WTC11 (cell line): Measurements from ENCODE around the gene SLC26A11. TPM values are rescaled to one million over a fixed set of nuclear protein-coding genes. Genes with fewer than 3 reads are reported as not detected.
A peak's percentile ranks its signal among the peaks of the same experiment; 100 is the strongest.

Source experiments
- ATAC-seq: fragments of 200-7000 bp; cut with Tn5 transposase; 2 replicates; pipeline ENCODE4 v1.10.0; 2021; ENCODE audit warnings: mild to moderate bottlenecking, moderate library complexity
- CTCF ChIA-PET: fragments of 300-600 bp; sonication (Branson Sonifier 250); formaldehyde crosslinking; loops from one replicate; lab custom pipeline; 2021; ENCODE audit warnings: antibody characterized with exemption; lab: Charles Lee
- POLR2A ChIA-PET: fragments of 350-600 bp; sonication (Branson Sonifier 250); formaldehyde crosslinking; loops from one replicate; lab custom pipeline; 2021; ENCODE audit warnings: antibody characterized with exemption; lab: Charles Lee
- DNase-seq: peaks from one replicate; pipeline ENCODE4 v3.0.0; 2021; ENCODE audit warnings: low spot score
- H3K27ac Mint-ChIP-seq: 2 replicates; pipeline ENCODE4 v1.8.0; 2021; ENCODE audit warnings: mixed read lengths
- H3K27me3 Mint-ChIP-seq: 2 replicates; pipeline ENCODE4 v1.8.0; 2021; ENCODE audit warnings: low read depth, mild to moderate bottlenecking, moderate library complexity, mixed read lengths
- H3K36me3 Mint-ChIP-seq: 2 replicates; pipeline ENCODE4 v1.8.0; 2021; ENCODE audit warnings: mixed read lengths
- H3K4me1 Mint-ChIP-seq: 2 replicates; pipeline ENCODE4 v1.8.0; 2022; ENCODE audit warnings: mixed read lengths
- H3K4me3 Mint-ChIP-seq: 2 replicates; pipeline ENCODE4 v1.8.0; 2021; ENCODE audit warnings: mild to moderate bottlenecking, moderate library complexity, mixed read lengths
- H3K9me3 Mint-ChIP-seq: 2 replicates; pipeline ENCODE4 v1.8.0; 2021; ENCODE audit warnings: mixed read lengths
- ARID4B ChIP-seq: sonication (generic); formaldehyde crosslinking; IDR thresholded peaks from 2 replicates; pipeline ENCODE4 v1.8.0; 2023; ENCODE audit warnings: missing genetic modification reagents, mild to moderate bottlenecking, borderline replicate concordance
- CDX4 ChIP-seq: fragments of 250-450 bp; sonication (Bioruptor Pico); IDR thresholded peaks from 2 replicates; pipeline ENCODE4 v1.9.0; 2021; ENCODE audit warnings: moderate library complexity, mild to moderate bottlenecking, inconsistent platforms, borderline replicate concordance
- ELF4 ChIP-seq: sonication (generic); formaldehyde crosslinking; IDR thresholded peaks from 2 replicates; pipeline ENCODE4 v1.8.1; 2022; ENCODE audit warnings: low read depth, mild to moderate bottlenecking, moderate library complexity, missing genetic modification reagents
- ESRRA ChIP-seq: sonication (generic); formaldehyde crosslinking; IDR thresholded peaks from 2 replicates; pipeline ENCODE4 v1.8.1; 2022; ENCODE audit warnings: mild to moderate bottlenecking, missing genetic modification reagents, borderline replicate concordance
- ETV6 ChIP-seq: sonication (generic); formaldehyde crosslinking; IDR thresholded peaks from 2 replicates; pipeline ENCODE4 v1.8.1; 2022; ENCODE audit warnings: mild to moderate bottlenecking, missing genetic modification reagents
- GABPB1 ChIP-seq: sonication (generic); formaldehyde crosslinking; IDR thresholded peaks from 2 replicates; pipeline ENCODE4 v1.8.1; 2023; ENCODE audit warnings: mild to moderate bottlenecking, missing genetic modification reagents
- GTF2I ChIP-seq: fragments of 250-450 bp; sonication (Bioruptor Pico); conservative IDR thresholded peaks from 2 replicates; pipeline ENCODE4 v1.4.0; 2021; ENCODE audit warnings: mild to moderate bottlenecking
- MYBL2 ChIP-seq: sonication (generic); formaldehyde crosslinking; IDR thresholded peaks from 2 replicates; pipeline ENCODE4 v1.8.1; 2023; ENCODE audit warnings: mild to moderate bottlenecking, moderate library complexity, missing genetic modification reagents
- NFATC4 ChIP-seq: fragments of 250-450 bp; sonication (Bioruptor Pico); IDR thresholded peaks from 2 replicates; pipeline ENCODE4 v1.9.0; 2021; ENCODE audit warnings: mild to moderate bottlenecking
- NFYB ChIP-seq: sonication (generic); formaldehyde crosslinking; conservative IDR thresholded peaks from 2 replicates; pipeline ENCODE4 v1.8.0; 2022; ENCODE audit warnings: low read depth, missing genetic modification reagents
- OVOL2 ChIP-seq: fragments of 250-450 bp; sonication (Bioruptor Pico); IDR thresholded peaks from 2 replicates; pipeline ENCODE4 v1.9.0; 2021; ENCODE audit warnings: mild to moderate bottlenecking, borderline replicate concordance
- RORB ChIP-seq: fragments of 250-450 bp; sonication (Bioruptor Pico); IDR thresholded peaks from 2 replicates; pipeline ENCODE4 v1.9.0; 2021; ENCODE audit warnings: mild to moderate bottlenecking
- SMAD3 ChIP-seq: sonication (generic); formaldehyde crosslinking; IDR thresholded peaks from 2 replicates; pipeline ENCODE4 v1.8.0; 2022; ENCODE audit warnings: missing genetic modification reagents, mild to moderate bottlenecking, borderline replicate concordance
- ZBTB43 ChIP-seq: sonication (generic); formaldehyde crosslinking; IDR thresholded peaks from 2 replicates; pipeline ENCODE4 v1.8.1; 2023; ENCODE audit warnings: mild to moderate bottlenecking, missing genetic modification reagents
- ZMAT4 ChIP-seq: fragments of 250-450 bp; sonication (Bioruptor Pico); IDR thresholded peaks from 2 replicates; pipeline ENCODE4 v1.9.0; 2021; ENCODE audit warnings: mild to moderate bottlenecking
- ZNF138 ChIP-seq: sonication (generic); formaldehyde crosslinking; conservative IDR thresholded peaks from 2 replicates; pipeline ENCODE4 v1.8.1; 2022; ENCODE audit warnings: mild to moderate bottlenecking, moderate library complexity, missing genetic modification reagents
- ZNF416 ChIP-seq: fragments of 250-450 bp; sonication (Bioruptor Pico); IDR thresholded peaks from 2 replicates; pipeline ENCODE4 v1.9.0; 2021; ENCODE audit warnings: mild to moderate bottlenecking, inconsistent platforms
- ZNF423 ChIP-seq: fragments of 250-450 bp; sonication (Bioruptor Pico); IDR thresholded peaks from 2 replicates; pipeline ENCODE4 v2.1.2; 2022; ENCODE audit warnings: mild to moderate bottlenecking, moderate library complexity
- ZNF532 ChIP-seq: fragments of 250-450 bp; sonication (Bioruptor Pico); IDR thresholded peaks from 2 replicates; pipeline ENCODE4 v1.9.0; 2021; ENCODE audit warnings: mild to moderate bottlenecking, borderline replicate concordance
- total RNA-seq: library from RNA; stranded (reverse); gene quantifications from 3 replicates; pipeline ENCODE4 v1.2.3, GENCODE V29; 2021

SLC26A11 gene
- total RNA-seq, 1 experiment from 2014 or later: 26.4 TPM

- Mint-ChIP-seq H3K4me3 (no peak overlapping the region), H3K9me3 (no peaks in the 10 kb centered on the region), H3K27ac (peak overlapping the region; percentile 83; the same call in 1 of the 2 replicates), H3K27me3 (no peaks in the 10 kb centered on the region)
- POLR2A ChIA-PET: interaction anchor here (0.5 to 0.6 kb wide), 2 partner anchors 8 to 34 kb away, joined by 4 read pairs; no protein-coding TSS in a partner anchor
- no peak for ATAC-seq
- CTCF ChIA-PET: interaction anchor here (0.6 to 1.7 kb wide), 8 partner anchors 12 to 177 kb away, joined by 3 to 10 read pairs (median 4); partner anchors contain the start of gene GAA
- no peak for TF ChIP-seq ARID4B (CRISPR knock-in tag)
- no peak for TF ChIP-seq ESRRA (CRISPR knock-in tag)
- no peak for TF ChIP-seq ZBTB43
- no peak for TF ChIP-seq SMAD3 (CRISPR knock-in tag)
- no peak for TF ChIP-seq RORB
- TF ChIP-seq GABPB1 (CRISPR knock-in tag): no peak
- no peak for TF ChIP-seq GTF2I (CRISPR knock-in tag)
- TF ChIP-seq ETV6 (CRISPR knock-in tag): no peak
- no peak for TF ChIP-seq ELF4 (CRISPR knock-in tag)
- TF ChIP-seq ZNF532 (CRISPR knock-in tag): no peak
- TF ChIP-seq NFYB: no peak
- no peak for TF ChIP-seq ZMAT4 (CRISPR knock-in tag)
- no peak for TF ChIP-seq NFATC4 (CRISPR knock-in tag)
- no peak for TF ChIP-seq ZNF423 (CRISPR knock-in tag)
- TF ChIP-seq CDX4 (CRISPR knock-in tag): no peak
- TF ChIP-seq ZNF138 (CRISPR knock-in tag): no peak
- TF ChIP-seq ZNF416 (CRISPR knock-in tag): no peak
- TF ChIP-seq OVOL2 (CRISPR knock-in tag): no peak
- TF ChIP-seq MYBL2: no peak
- TF ChIP-seq, all 79 proteins: peak for 0
- DNase-seq: no peak
- H3K4me1 Mint-ChIP-seq: no peaks in the 10 kb centered on the region
- H3K36me3 Mint-ChIP-seq: no peaks in the 10 kb centered on the region
Measured at GRCh38 chr17:80183581-80184422, 36.4 kb upstream of the SLC26A11 start.
